HG02642 (cell line): ENCODE measurements around the gene SORCS3.

Source experiments
- ATAC-seq: cut with Tn5 transposase; IDR thresholded peaks from one replicate; pipeline ENCODE4 v1.9.1; 2021; ENCODE audit warnings: mild to moderate bottlenecking; ENCODE audit not compliant: unreplicated experiment, poor library complexity

Gene SORCS3

DNA sequence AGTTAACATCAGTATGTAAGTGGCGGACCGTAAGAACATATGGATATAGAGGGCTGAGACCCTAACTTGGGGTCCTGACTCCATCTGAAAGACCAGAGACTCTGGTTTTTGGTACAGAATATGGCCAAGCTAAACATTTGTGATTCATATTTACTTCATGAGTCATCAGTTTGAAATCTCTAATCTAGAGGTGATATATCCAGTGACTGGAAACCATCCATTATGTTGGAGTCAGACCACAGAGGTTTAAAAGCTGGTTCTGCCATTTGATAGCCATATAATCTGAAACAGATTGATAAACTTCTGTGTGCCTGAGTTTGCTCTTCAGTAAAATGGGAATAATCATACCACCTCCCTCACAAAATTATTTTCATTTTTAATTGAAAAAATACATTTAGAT, 505.3 kb downstream of the SORCS3 start:
- ATAC-seq = no peak

DNA sequence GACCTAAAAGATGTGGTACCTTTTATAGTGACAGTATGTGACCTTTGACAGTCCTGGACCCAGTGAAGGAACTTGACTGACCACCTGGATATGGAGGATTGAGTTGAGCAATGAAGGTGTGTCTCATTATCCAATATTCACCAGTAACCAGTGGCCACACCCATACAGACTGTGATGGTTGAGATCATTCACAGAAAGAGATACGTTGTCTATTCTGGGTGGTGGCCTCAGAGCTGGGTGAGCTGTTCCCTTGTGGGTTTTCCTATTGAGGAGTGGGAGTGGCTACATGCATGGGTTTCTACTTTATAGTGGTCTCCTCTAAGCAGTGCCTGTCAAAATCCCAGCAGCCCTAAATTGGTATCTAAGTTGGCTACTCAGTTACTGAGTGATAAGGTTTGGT, 507.4 kb downstream of the SORCS3 start:
- ATAC-seq = no peak

DNA sequence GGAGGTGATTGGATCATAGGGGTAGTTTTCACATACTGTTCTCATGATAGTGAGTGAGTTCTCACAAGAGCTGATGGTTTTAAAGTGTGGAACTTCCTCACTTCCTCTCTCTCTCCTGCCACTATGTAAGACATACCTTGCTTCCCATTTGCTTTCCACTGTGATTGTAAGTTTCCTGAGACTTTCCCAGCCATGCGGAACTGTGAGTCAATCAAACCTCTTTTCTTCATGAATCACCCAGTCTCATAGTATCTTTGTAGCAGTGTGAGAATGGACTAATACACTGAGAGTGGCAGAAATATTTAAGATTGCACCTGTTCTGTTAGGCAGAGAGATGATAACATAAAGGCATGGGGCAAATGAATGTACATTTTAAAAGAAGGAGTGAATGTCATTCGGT, 507.8 kb downstream of the SORCS3 start:
- no peak for ATAC-seq

DNA sequence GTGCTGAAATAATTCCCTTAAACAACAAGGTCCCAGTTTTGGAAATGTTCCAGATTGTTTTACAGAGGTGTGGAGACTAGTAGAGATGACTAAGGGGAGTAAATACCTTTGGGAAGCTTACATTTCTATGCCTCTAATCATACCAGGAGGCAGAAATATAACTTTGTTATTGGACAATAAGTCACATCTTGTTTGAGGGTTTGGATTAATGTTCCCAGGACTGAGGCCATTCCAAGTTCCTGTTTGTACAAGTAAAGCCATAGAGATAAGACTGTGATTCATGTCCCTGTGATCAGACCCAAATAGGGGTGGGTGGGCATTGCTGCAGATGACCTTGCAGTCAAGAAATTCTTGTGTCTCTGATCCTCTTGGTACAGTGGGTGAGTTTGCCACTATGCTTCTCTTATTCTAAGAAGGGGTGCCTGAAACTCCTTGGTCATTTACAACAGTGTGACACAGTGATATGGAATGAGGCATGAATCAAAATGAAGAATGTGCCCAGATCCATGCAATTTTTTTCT, 508.3 kb downstream of the SORCS3 start:
- ATAC-seq = no peak

DNA sequence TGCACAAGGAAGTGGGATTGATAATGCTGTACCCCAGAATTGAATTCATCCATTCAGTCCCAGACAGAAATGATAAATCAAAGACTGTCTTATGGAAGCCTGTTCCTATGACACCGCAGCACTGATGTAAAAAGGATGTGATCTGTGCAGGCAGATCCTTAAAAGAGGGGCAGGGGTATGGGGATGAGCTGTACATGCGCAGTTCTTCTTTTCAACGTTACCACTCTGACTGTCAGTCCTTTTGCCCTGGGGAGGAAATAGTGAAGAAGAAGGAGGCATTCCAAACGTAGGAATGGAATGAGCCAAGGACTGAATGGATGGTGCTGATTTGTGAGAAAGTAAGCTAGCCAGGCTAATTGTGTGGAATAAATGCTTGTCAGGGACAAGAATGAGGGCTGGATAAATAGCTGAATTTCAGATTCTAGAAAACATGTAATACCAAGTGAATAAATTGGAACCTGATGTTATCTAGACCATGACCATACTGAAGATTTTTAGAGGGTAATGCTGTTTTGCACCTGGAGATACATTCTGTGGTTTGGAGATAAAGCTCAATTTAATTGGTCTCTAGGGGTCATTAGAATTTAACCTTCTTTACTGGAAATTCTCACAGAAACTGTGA, 509.3 kb downstream of the SORCS3 start:
- no peak for ATAC-seq

DNA sequence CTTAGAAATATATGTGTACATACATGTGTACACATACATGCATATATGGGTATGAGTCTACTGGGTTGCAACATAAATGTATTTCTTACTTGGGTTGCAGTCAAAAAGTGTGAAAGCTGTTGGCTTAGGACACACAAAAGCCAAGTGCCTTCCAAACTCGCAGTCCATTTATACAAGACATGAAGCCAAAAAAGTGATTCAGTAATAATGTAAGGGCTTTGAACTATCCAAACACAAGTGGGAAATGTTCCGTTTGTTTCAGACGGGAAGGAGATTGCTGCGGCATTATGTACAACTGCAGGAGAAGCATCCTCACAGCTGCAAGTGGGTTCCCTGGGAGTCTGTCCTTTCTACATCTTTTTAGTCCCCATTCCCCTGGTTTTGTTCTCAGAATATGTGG, 513.6 kb downstream of the SORCS3 start:
- ATAC-seq = no peak

DNA sequence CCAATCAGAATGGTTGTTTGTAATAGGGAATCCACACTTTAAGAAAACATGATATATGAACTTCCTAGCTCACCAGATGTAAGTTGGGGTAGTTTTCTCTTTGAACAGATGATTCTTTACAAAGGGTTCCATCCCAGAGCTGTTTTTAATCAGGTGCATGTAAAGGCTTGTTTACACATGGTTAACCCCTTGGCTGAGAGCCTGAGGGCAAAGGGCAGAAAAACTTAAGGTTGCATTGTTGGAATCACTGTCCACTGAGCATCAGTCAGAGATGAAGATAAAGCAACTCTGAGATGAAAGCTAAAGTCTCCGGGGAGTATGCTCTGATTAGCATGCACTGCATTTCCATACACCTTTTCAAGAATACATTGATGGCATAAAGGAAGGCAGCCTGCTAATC, 518.2 kb downstream of the SORCS3 start:
- no peak for ATAC-seq

DNA sequence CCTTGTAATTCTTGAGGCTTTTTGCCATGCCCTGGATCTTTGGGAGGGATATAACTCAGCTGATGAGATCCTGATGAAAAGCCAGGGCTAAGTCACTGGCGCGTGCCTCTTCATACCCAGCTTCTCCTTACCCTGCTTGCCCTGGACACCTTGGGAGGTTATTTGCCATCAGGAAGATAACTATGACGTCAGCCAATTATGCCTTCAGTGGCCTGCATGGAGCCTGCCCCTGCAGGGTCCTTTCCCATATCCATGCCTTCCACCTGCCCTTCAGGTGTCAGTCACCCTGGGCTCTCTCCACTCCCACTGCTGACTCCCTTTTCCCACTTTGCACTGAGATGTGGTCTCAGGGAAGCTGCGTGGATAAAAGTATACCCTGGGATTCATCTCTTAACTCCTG, 520.1 kb downstream of the SORCS3 start:
- no peak for ATAC-seq

DNA sequence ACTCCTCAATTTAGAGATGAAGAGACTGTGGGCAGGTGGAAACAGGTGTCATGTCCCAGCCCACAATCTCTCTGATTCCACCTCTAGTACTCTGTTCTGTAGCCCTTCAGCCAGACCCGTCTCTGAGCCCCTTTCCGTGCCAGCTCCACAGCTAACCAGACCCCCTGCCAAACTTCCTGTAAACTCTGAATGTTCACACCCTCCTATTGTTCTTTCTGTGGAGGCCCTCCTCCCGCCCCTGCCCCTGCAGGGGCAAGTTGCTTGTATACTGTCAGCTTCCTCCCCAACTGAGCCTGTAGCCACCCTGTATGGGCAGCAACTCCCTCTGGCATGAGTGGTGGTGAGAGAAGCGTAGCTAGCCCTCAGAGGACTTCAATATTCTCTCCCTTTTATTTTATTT, 520.7 kb downstream of the SORCS3 start:
- no peak for ATAC-seq

DNA sequence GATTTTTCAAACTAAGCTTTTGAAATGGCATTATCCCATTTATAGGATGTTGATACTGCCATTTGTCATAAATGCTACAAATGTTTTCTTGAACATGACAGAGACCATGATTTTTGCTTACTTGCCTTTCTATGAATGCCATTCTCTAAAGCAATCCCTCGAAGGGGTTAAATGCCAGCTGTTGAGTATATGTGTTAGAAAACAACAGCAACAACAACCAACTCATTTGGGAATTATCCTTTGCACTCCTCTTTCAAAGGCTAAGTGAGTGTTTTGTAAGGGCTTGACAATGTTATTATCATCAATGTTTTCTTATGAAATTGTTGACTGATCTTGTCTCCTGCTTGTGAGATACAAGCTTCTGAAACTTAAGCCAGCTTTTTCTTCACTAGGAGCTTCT, 529.4 kb downstream of the SORCS3 start:
- ATAC-seq = no peak

DNA sequence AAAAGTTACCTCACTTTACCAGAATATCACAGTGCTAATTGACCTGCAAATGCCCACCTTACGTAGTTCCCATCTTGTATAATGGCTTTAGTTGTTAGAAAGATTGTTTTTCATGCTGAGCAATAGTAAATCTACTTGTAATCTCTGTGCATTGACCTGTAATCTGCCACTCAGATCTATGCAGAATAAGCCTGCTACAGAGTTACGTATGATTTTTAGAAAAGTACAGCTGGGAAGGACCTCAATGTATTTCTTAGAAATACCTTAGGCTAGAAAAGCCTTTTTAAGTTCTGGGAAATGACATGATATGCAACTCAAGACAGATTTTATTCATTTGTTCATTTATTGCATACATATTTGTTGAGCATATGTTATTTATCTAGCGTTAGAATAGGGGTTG, 530.9 kb downstream of the SORCS3 start:
- ATAC-seq = no peak

DNA sequence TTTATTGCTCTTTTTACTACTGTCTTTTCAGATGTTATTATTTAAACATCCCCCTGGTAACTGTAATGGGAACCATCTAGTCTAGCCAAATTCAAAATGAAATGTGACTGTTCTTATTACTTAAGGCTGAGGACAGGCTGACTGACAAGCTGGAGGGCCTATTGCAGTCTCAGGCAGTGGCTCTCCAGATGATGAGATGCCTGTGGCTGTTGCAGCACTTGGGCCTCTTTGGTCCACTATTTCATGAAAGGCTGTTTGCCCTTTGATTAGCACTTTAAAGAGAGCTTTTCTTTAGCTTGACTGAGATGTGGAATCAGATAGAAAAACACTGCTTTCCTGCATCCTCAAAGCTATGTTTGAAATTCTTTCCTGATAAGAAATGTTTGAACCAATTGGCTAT, 540.5 kb downstream of the SORCS3 start:
- no peak for ATAC-seq

DNA sequence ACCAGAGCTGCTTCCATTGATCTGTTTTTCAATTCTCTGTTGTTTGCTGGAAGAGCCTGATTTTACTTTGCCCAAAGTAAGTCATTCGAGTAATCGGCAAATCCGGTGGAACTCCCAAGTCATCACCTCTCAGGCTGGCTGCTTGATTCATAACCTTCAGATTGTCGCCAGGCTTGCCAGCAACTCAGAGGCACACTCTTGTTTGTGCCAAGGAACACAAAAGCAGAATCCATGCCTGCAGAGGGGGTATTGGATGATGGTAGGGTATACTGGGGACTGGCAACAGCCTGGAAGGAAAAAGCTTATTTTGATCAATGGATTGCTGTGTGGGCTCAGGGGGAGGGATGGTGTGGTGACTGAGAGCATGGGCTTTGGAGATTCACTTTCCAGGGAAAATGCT, 542.4 kb downstream of the SORCS3 start:
- ATAC-seq = no peak

DNA sequence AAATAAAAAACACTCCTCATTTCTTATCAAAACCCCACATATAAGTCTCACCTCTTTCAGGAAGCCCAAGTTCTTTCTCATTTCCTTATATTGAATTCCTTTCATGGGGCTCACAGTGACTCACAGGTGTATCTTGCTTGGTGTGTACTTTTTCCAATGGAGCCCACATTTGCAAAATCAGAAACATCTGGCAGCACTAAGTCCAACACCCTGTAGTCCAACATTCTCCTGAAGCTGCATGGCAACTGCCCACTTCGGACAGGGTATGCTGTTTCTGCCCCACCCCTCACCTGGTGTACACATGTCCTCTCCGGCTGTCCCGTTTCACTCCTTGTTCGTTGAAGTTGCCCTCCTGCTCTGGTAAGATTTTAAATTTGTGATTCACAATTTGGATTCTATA, 544.1 kb downstream of the SORCS3 start:
- no peak for ATAC-seq

DNA sequence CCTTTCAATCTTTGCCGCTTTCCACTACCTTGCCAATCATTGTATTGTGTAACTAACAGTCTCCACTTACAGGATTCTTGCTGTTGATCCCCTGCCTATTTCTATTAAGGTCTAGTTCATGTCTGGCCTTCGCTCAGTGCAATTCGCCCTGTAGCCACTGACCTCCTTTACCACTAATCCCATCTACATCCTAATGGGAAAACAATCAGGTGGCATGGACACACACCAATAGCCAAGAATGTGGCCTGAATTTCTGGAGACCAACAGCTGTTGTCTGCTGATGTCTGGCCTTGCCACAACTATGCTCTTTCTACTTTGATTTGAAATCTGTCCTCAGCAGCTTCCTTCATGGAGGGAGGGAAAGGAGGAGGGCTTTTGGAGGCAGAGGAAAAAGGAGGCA, 546.2 kb downstream of the SORCS3 start:
- ATAC-seq = no peak

DNA sequence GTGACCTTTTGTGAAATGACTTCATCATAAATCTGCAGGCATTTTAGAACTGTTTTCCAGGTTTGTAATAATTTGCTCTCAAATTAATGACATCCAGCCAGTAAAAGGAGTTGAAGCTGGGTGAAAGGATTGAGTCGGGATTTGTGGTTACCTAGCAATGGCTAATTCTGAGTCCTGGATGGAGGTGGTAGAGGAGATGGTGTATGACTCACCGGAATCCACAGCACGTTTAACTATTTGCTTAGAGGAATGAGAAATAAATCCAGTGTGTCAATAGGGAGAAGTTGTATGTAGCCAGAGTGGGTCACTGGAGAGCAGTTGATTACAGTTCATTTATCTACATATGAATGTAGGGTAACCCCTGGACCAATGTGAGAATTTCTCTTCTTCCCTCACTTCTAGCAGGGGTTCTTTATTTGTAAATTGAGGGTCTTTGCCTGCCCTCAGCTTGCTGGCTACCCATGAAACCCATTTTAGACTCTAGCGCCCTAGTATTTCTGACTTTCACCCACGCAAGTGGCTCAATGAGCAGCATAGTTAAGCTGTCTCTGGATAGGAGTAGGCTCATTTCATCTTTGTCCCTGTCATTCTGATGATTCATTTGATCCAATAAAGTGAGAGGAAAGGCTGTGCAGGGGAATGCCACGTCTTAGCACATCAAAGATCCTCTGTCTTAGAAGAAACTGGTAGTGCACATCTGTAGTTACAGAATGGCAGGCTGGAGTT, 547.8 kb downstream of the SORCS3 start:
- no peak for ATAC-seq

DNA sequence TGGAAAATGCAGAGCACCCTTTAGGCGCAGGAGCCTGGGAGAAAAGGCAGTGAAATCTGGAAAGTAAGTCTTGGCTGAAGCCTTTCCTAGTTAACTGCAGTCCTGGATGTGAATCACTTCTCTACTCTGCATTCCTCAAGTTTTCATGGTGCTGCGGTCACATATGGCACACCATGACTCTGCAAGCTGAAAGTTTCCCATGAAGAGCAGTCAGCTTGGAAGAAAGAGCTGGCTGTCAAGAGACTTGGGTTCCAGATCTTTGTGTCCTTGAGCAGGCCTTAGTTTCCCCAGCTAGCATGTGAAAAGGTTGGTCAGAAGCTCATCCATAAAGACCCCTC, 548.3 kb downstream of the SORCS3 start:
- ATAC-seq = no peak

DNA sequence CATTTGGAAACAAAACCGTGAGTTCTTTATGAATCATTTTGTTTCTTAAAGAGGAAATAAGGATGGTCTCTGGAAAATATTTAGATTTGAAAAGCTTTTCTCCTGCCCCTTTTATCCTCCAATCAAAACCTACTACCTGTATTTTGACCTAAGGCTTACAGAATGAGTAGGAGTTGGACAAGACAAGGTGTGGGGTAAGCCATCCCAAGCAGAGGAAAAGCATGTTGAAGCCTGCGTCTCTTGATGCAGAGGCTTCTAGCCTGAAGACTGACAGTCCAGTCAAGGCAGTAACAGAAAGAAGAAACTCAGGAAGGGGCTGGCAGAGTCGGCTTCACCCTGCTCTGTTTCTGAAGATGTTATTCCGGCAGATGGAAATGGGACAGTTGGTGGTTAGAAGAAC, 551.1 kb downstream of the SORCS3 start:
- ATAC-seq = no peak

DNA sequence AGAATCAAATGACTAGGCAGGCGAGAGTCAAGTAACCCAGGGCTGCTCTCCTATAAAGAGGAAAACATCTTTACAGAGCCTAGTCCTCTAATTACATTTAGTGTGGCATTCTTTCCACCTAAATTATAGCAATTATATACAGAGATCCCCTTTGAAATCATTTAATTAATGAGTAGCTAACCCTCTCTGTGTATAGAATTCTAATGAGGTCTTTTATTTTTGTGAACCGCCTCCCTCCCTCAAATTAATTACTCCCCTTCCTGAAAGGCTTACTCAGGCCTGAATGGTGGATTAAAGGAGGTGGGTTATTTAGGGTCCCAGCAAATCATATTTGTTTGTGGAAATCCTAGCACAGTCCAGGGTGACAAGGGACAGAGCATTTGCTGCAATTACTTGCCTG, 551.8 kb downstream of the SORCS3 start:
- no peak for ATAC-seq

DNA sequence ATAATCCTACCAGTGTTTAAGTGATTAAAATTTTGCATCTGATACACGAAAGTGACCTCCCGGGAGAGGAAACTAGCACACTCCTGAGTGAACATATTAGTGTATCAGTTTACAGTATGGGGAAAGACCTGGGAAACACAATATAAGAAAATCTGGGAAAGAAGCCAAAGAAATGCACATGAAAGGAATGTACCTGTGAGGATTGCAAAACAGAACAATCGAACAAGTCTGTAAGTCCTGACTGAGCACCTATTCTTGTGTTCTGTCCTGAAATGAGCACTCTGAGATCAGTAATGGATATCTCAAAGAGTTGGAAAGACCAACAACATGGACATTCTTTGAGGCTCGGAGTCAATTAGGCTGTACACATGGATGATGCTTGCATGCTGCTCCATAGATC, 554.7 kb downstream of the SORCS3 start:
- no peak for ATAC-seq

DNA sequence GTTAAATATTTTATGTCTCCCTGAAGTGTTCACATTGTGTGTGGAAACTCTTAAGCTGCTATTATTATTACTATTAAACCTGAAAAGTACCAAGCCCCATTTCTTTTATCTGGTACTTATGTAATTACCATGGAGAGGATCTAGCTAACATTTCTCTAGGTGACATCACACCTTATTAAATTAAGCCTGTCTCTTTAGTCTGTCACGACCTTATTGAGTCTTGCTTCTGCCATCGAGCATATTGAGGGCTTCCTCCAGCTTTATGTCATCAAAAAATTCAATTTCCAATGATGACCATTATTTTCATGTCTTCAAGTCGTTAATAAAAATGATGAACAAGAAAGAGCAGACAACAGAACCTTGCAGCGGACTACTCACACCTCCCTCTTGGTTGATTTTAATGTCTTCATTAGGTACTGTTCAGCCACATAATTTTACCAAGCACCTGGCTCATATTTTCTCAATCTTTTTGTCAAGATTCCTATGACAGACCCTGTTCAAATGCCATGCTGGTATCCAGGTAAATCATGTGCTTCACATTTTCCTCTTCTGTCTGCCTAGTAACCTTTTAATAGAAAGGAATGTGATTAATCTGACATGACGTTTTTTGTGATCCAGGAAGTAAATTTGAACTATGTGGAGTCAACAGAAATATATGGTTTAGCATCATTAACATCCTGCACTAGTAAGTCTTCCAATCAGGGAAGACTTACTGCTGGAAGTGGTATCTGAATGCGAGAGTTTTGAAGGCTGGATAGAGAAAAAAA, 556.7 kb downstream of the SORCS3 start:
- ATAC-seq = no peak

DNA sequence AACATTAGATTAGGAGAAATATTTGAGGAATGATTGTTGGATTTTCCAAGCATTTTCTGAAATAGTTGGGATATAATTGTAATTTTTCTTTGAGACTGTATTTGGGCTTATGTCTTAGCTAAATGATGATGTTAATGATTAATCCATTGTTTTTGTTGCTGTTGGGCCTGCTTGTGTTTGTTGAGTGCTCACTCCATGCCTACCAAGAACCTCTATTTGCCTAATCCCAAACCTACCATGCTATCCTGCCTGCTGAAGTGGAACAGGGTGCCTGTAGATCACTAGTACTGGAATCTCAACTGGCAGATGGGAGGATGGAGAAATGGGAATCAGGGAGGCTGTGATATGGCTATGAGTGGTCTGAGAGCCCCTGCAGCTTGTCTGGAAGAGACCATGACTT, 565.5 kb downstream of the SORCS3 start:
- no peak for ATAC-seq
